Loucy (cell line): Measurements from ENCODE around the gene PFDN5.

Source experiments
- CTCF ChIP-seq: fragments of 200-600 bp; sonication (generic); conservative IDR thresholded peaks from 2 replicates; pipeline ENCODE4 v1.5.1; 2014; ENCODE audit warnings: mild to moderate bottlenecking, antibody characterized with exemption, low read length
- EZH2phosphoT487 ChIP-seq: fragments of 200-600 bp; IDR thresholded peaks from 2 replicates; pipeline ENCODE4 v1.6.1; 2018; ENCODE audit warnings: antibody characterized with exemption, mild to moderate bottlenecking, moderate library complexity, borderline replicate concordance

DNA sequence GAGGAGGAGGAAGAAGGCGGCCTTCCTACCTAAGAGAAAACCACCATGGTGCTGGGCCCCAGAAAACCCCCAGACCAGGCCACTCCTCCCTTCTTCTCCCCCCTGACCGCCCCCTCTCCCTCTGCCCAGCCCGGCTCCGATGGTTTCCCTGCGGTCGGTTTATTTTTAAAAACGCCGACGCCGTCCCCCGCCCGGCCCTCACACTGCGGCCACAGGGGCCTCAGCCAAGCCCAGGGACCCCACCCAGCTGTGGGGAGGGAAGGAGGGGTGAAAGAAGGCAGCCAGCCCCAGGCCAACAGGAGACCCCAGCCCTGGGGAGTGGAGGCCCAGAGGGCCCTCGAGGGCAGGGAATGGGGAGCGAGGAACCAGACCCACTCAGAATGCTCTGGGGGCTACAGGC lies 37.4 kb downstream of the PFDN5 start:
- TF ChIP-seq CTCF (no peak), EZH2phosphoT487 (no peak)
